GM18907 (cell line): ENCODE measurements around the gene CD53.
"Not testable (repeated sequence)": the region's sequence is repeated elsewhere in the genome, so short reads cannot be mapped to it uniquely, and the experiment has no call there.

ENCODE experiments used
- ATAC-seq: cut with Tn5 transposase; IDR thresholded peaks from one replicate; pipeline ENCODE4 v1.9.1; 2021; ENCODE audit warnings: mild to moderate bottlenecking, moderate library complexity; ENCODE audit not compliant: unreplicated experiment

CD53 gene

GRCh38 chr1:110914676-110915075 is 41.7 kb downstream of the CD53 start:
- no peak for ATAC-seq

GRCh38 chr1:110915804-110916203 is 42.9 kb downstream of the CD53 start:
- no peak for ATAC-seq

- ATAC-seq = no peak
Observed at GRCh38 chr1:110916274-110916668, 43.3 kb downstream of the CD53 start.

DNA sequence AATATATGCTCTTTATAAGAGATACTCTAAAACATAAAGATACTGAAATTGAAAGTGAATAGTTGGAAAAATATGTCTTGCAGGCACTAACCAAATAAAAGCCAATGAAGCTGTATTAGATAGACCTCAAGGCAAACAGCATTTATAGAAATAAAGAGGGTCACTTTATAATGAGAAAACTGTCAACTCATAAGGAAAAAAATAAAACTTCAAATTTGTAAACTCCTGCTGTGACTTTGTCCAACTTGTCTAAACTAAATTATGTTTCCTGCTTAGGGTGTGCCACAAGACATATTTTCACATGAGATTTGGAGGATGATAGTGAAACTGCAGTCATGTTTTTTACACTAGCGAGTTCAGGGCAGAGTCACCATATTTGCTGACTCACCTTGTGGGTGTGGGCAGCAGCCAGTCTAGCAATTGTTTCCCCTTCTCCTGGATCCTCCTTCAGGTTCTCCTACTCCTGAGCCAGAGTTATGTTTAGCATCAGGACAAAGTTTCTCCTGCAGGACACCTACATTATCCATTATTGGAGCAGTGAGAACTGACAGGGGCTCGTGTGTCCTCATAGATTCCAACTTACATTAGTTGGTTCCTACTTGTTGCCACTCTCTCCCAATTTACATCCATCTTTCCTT is 43.8 kb downstream of the CD53 start:
- no peak for ATAC-seq

DNA sequence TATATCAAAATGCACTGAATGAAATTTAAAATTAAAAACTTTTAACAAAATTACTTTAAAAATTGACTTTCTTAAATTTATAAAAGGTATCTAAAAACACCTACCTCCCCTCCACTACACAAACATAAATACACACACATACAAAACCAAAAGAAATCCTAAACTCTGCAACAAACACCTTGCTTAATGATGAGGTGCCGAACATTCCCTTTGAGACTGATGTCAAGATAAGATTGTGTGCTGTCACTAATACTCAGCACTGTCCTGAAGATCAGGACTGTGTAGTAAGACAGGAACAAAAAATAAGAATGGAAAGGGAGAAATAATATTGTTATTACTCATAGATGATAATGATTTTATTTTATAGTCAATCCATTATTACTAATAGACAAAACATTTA is 45.1 kb downstream of the CD53 start:
- ATAC-seq = no peak

DNA sequence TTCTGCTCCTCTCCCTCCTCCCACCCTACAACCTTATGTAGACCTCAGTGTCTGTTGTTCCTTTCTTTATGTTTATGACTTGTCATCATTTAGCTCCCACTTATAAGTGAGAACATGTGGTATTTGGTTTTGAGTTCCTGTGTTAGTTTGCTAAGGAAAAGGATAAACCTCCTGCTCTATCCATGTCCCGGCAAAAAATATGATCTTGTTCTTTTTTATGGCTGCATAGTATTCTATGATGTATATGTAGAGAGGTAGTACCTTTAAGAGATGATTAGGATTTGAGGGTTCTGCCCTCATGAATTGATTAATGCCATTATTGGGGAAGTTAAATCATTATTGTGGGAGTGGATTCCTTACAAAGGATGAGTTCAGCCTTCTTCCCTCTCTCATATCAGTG is 49.0 kb downstream of the CD53 start:
- no peak for ATAC-seq

DNA sequence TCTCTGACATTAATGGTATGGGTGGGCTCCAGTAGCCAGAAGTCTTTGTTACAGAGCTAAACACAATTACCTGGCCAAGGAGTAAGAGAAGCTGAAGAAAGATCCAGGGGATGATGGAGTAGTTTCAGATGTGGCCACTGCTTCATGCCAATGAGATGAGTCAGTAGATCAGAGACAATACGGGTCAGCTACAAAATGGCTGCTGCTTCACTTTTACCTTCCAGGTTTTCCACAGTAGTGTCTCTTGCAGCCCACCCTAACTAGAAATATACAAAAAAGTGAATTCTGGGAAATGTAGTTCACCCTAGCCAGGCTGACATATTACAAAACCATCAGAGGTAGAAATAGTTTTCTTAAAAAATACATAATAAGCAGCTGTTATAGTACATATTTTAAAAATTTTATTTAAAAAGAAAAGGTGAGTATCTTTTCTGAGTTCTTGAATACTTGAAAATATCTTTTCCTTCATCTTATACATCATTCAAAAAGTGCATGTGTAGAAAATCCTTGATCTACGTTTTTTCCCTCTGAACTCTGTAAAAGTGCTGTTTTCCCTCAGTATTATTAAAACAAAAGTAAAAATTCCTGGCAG is 54.6 kb downstream of the CD53 start:
- no peak for ATAC-seq

DNA sequence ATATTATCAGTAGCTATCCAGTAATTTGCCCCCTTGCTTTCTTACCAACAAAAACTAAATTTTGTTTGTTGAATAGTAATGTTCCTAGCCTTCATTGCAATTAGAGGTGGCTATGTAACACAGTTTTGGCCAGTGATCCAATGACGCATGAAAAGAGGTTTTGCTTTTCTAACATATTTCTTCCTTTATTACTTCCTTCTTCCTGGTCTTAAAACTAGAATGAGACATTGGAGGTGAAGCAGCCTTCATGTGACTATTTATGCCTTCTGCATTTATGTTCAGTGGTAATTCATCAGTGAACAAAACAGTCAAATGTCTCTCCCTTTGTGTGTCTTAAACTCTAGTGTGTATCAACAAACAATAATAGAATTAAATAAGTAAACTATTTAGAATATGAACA is 55.2 kb downstream of the CD53 start:
- no peak for ATAC-seq

DNA sequence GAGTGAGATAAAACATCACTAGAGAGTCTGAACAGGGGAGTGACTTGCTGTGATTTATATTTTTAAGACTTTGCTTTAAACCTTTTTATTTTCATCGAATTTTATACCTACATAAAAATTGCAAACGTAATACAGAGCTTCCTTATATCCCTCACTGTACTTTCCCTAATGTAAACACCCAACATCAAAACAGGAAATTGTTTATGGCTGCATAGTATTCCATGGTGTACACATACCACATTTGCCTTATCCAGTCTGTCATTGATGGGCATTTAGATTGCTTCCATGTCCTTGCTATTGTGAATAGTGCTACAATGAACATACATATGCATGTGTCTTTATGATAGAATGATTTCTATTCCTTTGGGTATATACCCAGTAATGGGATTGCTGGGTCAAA is 56.0 kb downstream of the CD53 start:
- ATAC-seq = no peak

DNA sequence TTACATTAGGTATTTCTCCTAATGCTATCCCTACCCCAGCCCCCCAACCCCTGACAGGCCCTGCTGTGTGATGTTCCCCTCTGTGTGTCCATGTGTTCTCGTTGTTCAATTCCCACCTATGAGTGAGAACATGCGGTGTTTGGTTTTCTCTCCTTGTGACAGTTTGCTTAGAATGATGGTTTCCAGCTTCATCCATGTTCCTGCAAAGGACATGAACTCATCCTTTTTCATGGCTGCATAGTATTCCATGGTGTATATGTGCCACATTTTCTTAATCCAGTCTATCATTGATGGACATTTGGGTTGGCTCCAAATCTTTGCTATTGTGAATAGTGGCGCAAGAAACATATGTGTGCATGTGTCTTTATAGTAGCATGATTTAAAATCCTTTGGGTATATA is 58.1 kb downstream of the CD53 start:
- ATAC-seq = not testable (repeated sequence)

DNA sequence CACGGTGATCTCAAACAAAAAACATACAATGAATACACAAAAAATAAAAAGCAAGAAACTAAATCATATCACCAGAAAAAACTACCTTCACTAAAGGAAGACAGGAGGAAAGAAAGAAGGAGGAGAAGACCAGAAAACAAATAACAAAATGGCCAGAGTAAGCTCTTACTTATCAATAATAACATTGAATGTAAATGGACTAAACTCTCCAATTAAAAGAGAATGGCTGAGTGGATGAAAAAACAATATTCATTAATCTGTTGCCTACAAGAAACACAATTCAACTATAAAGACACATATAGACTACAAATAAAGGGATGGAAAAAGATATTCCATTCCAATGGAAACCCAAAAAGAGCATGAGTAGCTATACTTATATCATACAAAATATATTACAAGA is 63.6 kb downstream of the CD53 start:
- ATAC-seq = no peak

GRCh38 chr1:110944806-110945205 is 71.9 kb downstream of the CD53 start:
- no peak for ATAC-seq

DNA sequence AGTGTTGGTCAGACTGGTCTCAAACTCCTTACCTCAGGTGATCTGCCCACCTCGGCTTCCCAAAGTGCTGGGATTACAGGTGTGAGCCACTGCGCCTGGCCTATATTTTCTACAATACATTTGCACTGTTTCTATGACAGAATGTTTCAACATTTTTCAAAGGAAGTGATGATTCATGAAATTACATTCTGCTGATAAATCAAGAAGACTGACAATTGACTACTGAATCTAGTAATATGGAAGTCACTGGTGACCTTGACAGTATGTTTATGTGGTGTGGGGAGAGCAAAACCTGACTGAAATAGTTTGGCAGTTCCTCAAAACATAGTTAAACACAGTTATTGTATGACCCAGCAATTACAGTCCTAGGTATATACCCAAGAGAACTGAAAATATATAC is 72.7 kb downstream of the CD53 start:
- ATAC-seq = no peak

GRCh38 chr1:110948038-110948810 is 75.3 kb downstream of the CD53 start:
- ATAC-seq = no peak
